Gastrocnemius medialis (tissue), 4 donors: ENCODE measurements around the gene DPP9.

Experiments
- POLR2A ChIP-seq, 2 donors: fragments of 450-650 bp; IDR thresholded peaks; one replicate each; pipeline ENCODE4 v1.6.1; 2017; ENCODE audit warnings: antibody characterized with exemption in 2 of 2, mild to moderate bottlenecking in 2 of 2, moderate library complexity in 2 of 2
- TF ChIP-seq, protein P1 (sequence below), 5 experiments: fragments of 450-650 bp in 3 of 5; fragments of 200-600 bp in 2 of 5; sonication (generic) in 2 of 5; IDR thresholded peaks in 4 of 5; conservative IDR thresholded peaks in 1 of 5; 1 replicate in 4 of 5; 2 replicates in 1 of 5; pipeline ENCODE4 v1.5.1; 2016 to 2019; ENCODE audit warnings: antibody characterized with exemption in 5 of 5, mild to moderate bottlenecking in 3 of 5, moderate library complexity in 3 of 5

DNA sequence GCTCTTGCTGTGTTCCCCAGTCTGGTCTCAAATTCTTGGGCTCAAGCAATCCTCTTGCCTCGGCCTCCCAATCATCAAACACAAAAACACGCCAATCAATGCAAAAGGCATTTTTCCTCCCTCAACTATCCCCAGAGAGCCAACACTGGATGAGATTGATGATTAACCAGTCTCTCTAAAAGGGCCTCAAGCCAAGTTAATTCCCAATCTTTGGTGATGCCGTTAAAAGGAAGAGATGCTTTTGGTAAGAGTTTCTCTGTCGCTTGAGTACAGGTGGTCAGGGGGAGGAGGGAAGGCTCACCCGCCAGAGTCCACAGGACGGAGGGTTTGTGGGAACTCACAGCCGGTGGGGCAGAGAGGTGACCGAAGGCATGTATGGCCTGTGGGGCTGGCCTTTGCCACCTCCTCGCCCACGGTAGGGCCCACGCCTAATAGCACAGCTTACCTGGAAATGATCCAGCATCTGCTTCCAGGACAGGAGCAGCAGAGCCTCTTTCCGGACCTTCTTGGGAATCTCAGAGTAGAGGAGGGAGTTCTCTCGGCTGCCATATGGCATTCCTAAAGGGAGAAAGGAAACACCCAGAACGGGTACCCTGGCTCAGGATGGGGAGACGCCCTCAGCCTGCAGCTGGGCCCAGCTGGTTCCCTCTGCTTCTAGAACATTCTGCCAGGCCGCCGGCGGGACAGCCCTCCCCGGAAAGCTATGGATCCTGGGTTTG, 18.1 kb downstream of the DPP9 start:
- TF ChIP-seq, protein P1, sequence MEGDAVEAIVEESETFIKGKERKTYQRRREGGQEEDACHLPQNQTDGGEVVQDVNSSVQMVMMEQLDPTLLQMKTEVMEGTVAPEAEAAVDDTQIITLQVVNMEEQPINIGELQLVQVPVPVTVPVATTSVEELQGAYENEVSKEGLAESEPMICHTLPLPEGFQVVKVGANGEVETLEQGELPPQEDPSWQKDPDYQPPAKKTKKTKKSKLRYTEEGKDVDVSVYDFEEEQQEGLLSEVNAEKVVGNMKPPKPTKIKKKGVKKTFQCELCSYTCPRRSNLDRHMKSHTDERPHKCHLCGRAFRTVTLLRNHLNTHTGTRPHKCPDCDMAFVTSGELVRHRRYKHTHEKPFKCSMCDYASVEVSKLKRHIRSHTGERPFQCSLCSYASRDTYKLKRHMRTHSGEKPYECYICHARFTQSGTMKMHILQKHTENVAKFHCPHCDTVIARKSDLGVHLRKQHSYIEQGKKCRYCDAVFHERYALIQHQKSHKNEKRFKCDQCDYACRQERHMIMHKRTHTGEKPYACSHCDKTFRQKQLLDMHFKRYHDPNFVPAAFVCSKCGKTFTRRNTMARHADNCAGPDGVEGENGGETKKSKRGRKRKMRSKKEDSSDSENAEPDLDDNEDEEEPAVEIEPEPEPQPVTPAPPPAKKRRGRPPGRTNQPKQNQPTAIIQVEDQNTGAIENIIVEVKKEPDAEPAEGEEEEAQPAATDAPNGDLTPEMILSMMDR (IDR thresholded peaks at IDR 0.05 in 4 of 5, conservative IDR thresholded peaks at IDR 0.05 in 1 of 5) = no peak
- TF ChIP-seq POLR2A (IDR thresholded peaks at IDR 0.05) = no peak
